Natural killer cell (primary cell): ENCODE results near the gene S100A7A. TPM values are rescaled to one million over a fixed set of nuclear protein-coding genes. Genes with fewer than 3 reads are reported as not detected.

Source experiments
- ATAC-seq, 3 donors: fragments of 150-1000 bp in 2 of 3; fragments of 200-7000 bp in 1 of 3; cut with Tn5 transposase; 1 replicate in 1 of 3; 2 replicates in 2 of 3; pipeline ENCODE4 v1.10.0; 2021; ENCODE audit warnings: mild to moderate bottlenecking in 2 of 3, moderate library complexity in 2 of 3
- DNase-seq, 2 donors: peaks; one replicate each; pipeline versions ENCODE4 v3.0.0 to v3.0.0-alpha.2; 2013 to 2021; ENCODE audit warnings: mixed read lengths in 1 of 2
- H3K27ac ChIP-seq: one replicate; pipeline ENCODE4 v1.5.1; 2013; ENCODE audit warnings: mild to moderate bottlenecking, low read length
- H3K27me3 ChIP-seq: one replicate; pipeline ENCODE4 v1.6.1; 2013; ENCODE audit warnings: low read length; ENCODE audit not compliant: control insufficient read depth, insufficient read depth
- H3K36me3 ChIP-seq: one replicate; pipeline ENCODE4 v1.6.1; 2013; ENCODE audit warnings: low read length; ENCODE audit not compliant: control insufficient read depth, insufficient read depth
- H3K4me1 ChIP-seq: one replicate; pipeline ENCODE4 v1.6.1; 2013; ENCODE audit warnings: low read length; ENCODE audit not compliant: control insufficient read depth, insufficient read depth
- H3K4me3 ChIP-seq: one replicate; pipeline ENCODE4 v1.5.1; 2013; ENCODE audit warnings: low read length
- H3K9me3 ChIP-seq: one replicate; pipeline ENCODE4 v1.6.1; 2013; ENCODE audit warnings: low read length; ENCODE audit not compliant: control insufficient read depth, insufficient read depth
- H3K27ac Mint-ChIP-seq, 2 donors: one replicate each; pipeline ENCODE4 v1.8.0; 2022; ENCODE audit warnings: mild to moderate bottlenecking in 2 of 2, mixed read lengths in 2 of 2, moderate library complexity in 1 of 2
- H3K27me3 Mint-ChIP-seq, 2 donors: one replicate each; pipeline ENCODE4 v1.8.0; 2022; ENCODE audit warnings: low read depth in 2 of 2, mixed read lengths in 2 of 2
- H3K36me3 Mint-ChIP-seq: one replicate; pipeline ENCODE4 v1.8.0; 2022; ENCODE audit warnings: mixed read lengths
- H3K4me1 Mint-ChIP-seq, 2 donors: one replicate each; pipeline ENCODE4 v1.8.0; 2022; ENCODE audit warnings: mixed read lengths in 2 of 2
- H3K4me3 Mint-ChIP-seq: one replicate; pipeline ENCODE4 v1.8.0; 2022; ENCODE audit warnings: mild to moderate bottlenecking, moderate library complexity, mixed read lengths
- H3K9me3 Mint-ChIP-seq, 2 donors: one replicate each; pipeline ENCODE4 v1.8.0; 2022; ENCODE audit warnings: mixed read lengths in 2 of 2
- WGBS: methylation state at CpG from one replicate; pipeline ENCODE4 v1.1.7; 2013; ENCODE audit warnings: missing lambda C conversion rate; ENCODE audit not compliant: insufficient coverage; 5-methylcytosine and 5-hydroxymethylcytosine counted together
- intact Hi-C: fragments of 100-400 bp; cut with micrococcal nuclease; formaldehyde crosslinking; loops from one replicate; pipeline ENCODE4 v1.14.2; 2022
- total RNA-seq, 4 donors: library from RNA; stranded (reverse); fragments of 120-200 nt in 1 of 4; gene quantifications; one replicate each; pipeline versions ENCODE4 v1.2.3 to v1.2.4, GENCODE V29; 2013 to 2022
- TF ChIP-seq, protein P1 (sequence below): fragments of 200-600 bp; IDR thresholded peaks from one replicate; pipeline ENCODE4 v1.8.0; 2022; ENCODE audit warnings: antibody characterized with exemption

Gene S100A7A
- total RNA-seq, 3 donors from 2014 or later (not counting 1 experiment from before 2014, with no cell fraction given): not detected

DNA sequence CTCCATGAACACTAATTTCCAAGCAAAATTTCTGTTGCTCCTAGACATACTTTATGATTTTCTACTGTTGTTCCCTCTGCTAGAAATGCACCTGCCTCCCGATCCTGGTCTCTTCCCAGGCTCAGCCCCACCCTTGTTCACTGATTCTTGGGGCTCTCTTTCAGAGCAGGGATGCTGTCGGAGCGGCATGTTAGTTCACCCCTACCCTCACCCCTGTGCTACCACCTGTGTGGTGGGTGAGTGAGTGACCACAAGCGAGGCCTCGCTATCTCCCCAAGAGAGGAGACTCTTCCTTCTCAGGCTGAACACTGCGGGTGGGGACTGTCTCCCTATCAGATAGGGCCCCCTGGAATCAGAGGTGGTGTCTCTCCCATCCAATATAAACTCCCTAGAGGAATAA is 20.5 kb upstream of the S100A7A start:
- intact Hi-C loops: no loop called here
- Histone ChIP-seq H3K9me3 (no peaks in the 10 kb centered on the region), H3K27me3 (no peaks in the 10 kb centered on the region), H3K27ac (no peak overlapping the region), H3K4me3 (no peak overlapping the region), H3K36me3 (no peaks in the 10 kb centered on the region), H3K4me1 (no peaks in the 10 kb centered on the region)
- no peaks in the 10 kb centered on the region for H3K36me3 Mint-ChIP-seq
- ATAC-seq (no peak), DNase-seq (no peak)
- TF ChIP-seq, protein P1, sequence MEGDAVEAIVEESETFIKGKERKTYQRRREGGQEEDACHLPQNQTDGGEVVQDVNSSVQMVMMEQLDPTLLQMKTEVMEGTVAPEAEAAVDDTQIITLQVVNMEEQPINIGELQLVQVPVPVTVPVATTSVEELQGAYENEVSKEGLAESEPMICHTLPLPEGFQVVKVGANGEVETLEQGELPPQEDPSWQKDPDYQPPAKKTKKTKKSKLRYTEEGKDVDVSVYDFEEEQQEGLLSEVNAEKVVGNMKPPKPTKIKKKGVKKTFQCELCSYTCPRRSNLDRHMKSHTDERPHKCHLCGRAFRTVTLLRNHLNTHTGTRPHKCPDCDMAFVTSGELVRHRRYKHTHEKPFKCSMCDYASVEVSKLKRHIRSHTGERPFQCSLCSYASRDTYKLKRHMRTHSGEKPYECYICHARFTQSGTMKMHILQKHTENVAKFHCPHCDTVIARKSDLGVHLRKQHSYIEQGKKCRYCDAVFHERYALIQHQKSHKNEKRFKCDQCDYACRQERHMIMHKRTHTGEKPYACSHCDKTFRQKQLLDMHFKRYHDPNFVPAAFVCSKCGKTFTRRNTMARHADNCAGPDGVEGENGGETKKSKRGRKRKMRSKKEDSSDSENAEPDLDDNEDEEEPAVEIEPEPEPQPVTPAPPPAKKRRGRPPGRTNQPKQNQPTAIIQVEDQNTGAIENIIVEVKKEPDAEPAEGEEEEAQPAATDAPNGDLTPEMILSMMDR: no peak
- no peak overlapping the region for H3K4me3 Mint-ChIP-seq
- peaks cover 15 to 16% of the 10 kb centered on the region in 2 donors for H3K27me3 Mint-ChIP-seq
- no peak overlapping the region for H3K27ac Mint-ChIP-seq
- H3K9me3 Mint-ChIP-seq: no peaks in the 10 kb centered on the region
- 82% methylated on average over 4 of the region's 6 CpGs for whole genome bisulfite sequencing
- H3K4me1 Mint-ChIP-seq: no peaks in the 10 kb centered on the region

DNA sequence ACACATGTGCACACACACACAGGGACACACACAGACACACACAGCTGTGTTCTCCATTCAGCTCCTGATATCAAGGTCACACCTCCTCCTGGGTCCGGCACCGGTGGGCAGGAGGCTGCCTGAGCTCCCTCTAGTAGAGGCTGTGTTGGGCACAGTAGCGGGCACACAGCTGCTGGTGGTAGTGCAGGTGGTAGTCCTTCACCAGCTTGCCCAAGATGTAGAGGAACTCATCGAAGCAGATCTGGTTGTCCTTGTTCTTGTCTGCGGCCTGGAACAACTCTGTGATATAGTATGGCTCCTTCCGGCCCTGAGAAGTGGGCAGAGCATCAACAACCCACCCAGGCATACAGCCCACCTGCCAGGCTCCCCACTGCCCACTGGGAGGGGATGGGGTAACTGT is 19.9 kb upstream of the S100A7A start:
- Histone ChIP-seq H3K27ac (no peak overlapping the region), H3K9me3 (no peaks in the 10 kb centered on the region), H3K27me3 (no peaks in the 10 kb centered on the region), H3K4me3 (no peak overlapping the region), H3K36me3 (no peaks in the 10 kb centered on the region), H3K4me1 (no peaks in the 10 kb centered on the region)
- no peaks in the 10 kb centered on the region for H3K9me3 Mint-ChIP-seq
- no peak for DNase-seq
- TF ChIP-seq, protein P1: no peak
- WGBS: 91% methylated on average over 6 of the region's 6 CpGs
- H3K27me3 Mint-ChIP-seq: peaks cover 12 to 16% of the 10 kb centered on the region in 2 donors
- H3K27ac Mint-ChIP-seq: no peak overlapping the region
- no peaks in the 10 kb centered on the region for H3K36me3 Mint-ChIP-seq
- no peak for ATAC-seq
- no peak overlapping the region for H3K4me3 Mint-ChIP-seq
- intact Hi-C loops: no loop called here
- no peaks in the 10 kb centered on the region for H3K4me1 Mint-ChIP-seq

DNA sequence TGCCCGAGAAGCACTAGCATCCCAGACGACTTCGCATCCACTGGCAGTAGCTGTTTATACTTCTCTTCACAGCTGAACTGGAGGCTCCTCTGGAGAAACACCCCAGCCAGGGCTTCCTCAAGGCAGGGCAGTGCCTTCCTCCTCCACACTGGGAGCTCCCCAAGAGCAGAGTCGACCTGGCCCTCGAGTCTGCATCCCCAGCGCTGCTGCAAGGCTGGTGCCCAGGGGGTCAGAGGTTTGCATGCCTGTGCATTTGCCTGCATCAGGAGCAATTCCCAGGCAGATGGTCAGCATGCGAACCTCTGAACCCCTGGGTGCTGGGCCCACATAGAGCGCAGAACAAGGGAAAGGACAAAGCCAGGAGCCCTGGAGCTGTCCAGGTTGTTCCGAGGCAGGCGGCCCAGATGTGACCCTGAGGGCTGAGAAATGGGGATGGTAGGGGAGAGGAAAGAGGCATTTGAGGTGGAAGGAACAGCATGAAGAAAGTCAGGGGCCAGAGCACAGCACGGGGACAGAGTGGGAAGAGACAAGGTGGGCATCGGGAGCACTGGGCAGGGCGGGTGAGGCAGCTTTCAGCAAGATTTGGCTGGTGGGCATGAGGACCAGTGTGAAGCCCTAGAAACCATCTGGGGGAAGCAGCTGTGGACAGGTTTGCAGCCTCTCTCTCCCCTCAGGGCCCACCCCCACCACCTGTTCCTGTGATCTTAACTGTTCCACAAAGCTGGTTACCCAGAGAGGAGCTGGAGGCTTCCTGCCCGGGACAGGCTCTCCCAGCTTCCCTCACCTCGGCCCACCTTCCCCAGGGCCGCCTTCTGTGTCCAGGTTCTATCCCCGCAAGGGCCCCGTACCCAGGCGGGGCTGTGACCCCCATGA is 19.0 kb upstream of the S100A7A start:
- Mint-ChIP-seq H3K27me3 (peaks cover 12 to 16% of the 10 kb centered on the region in 2 donors), H3K4me3 (no peak overlapping the region), H3K36me3 (no peaks in the 10 kb centered on the region), H3K9me3 (no peaks in the 10 kb centered on the region), H3K27ac (no peak overlapping the region), H3K4me1 (no peaks in the 10 kb centered on the region)
- Histone ChIP-seq H3K4me3 (no peak overlapping the region), H3K9me3 (no peaks in the 10 kb centered on the region), H3K27ac (no peak overlapping the region), H3K27me3 (no peaks in the 10 kb centered on the region), H3K36me3 (no peaks in the 10 kb centered on the region), H3K4me1 (no peaks in the 10 kb centered on the region)
- ATAC-seq (no peak), DNase-seq (no peak)
- 85% methylated on average over 19 of the region's 19 CpGs for WGBS
- TF ChIP-seq, protein P1: no peak
- intact Hi-C loops: no loop called here
